Measurements from ENCODE around the gene PPP1R13B. TPM values are rescaled to one million over a fixed set of nuclear protein-coding genes. Genes with fewer than 3 reads are reported as not detected.
"Not testable (repeated sequence)": the region's sequence is repeated elsewhere in the genome, so short reads cannot be mapped to it uniquely, and the experiment has no call there.

PPP1R13B gene
- total RNA-seq, 2 experiments from 2014 or later = 8.2 to 18.9 TPM

GRCh38 chr14:103846097-103846496 is 1.3 kb downstream of the PPP1R13B start:
- no peaks in the 10 kb centered on the region for H3K9me2 ChIP-seq (ENCODE audit: insufficient read depth, low read length)
- no peaks in the 10 kb centered on the region; the same call in 1 of the 2 replicates for H3K79me2 ChIP-seq (ENCODE audit: insufficient read depth, low read depth, low read length)
- intact Hi-C loops (cut with micrococcal nuclease; ENCODE audit: unreplicated experiment) = loop anchor here (5.0 kb wide), 1 partner anchor 284 kb away; the partner anchor contains the start of genes BAG5 and COA8
- no peak overlapping the region for H3K27ac ChIP-seq (ENCODE audit: low read depth, low read length, poor library complexity, severe bottlenecking)
- peak overlapping the region; percentile 97 for H3K4me2 ChIP-seq (ENCODE audit: low read length)
- H3K4me1 ChIP-seq (ENCODE audit: insufficient read depth, low read length, poor library complexity, severe bottlenecking) = peaks cover 11% of the 10 kb centered on the region
- TF ChIP-seq, protein P1, sequence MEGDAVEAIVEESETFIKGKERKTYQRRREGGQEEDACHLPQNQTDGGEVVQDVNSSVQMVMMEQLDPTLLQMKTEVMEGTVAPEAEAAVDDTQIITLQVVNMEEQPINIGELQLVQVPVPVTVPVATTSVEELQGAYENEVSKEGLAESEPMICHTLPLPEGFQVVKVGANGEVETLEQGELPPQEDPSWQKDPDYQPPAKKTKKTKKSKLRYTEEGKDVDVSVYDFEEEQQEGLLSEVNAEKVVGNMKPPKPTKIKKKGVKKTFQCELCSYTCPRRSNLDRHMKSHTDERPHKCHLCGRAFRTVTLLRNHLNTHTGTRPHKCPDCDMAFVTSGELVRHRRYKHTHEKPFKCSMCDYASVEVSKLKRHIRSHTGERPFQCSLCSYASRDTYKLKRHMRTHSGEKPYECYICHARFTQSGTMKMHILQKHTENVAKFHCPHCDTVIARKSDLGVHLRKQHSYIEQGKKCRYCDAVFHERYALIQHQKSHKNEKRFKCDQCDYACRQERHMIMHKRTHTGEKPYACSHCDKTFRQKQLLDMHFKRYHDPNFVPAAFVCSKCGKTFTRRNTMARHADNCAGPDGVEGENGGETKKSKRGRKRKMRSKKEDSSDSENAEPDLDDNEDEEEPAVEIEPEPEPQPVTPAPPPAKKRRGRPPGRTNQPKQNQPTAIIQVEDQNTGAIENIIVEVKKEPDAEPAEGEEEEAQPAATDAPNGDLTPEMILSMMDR (conservative IDR thresholded peaks at IDR 0.05; ENCODE audit: low read length) = no peak
- TF ChIP-seq EZH2phosphoT487 (IDR thresholded peaks at IDR 0.05; ENCODE audit: borderline replicate concordance, low read depth, low read length) = no peak
- DNase-seq (ENCODE audit: low spot score) = no peak
- peak overlapping the region; percentile 80 for H3K4me3 ChIP-seq (ENCODE audit: low read depth, low read length, poor library complexity, severe bottlenecking)
- CTCF ChIA-PET (ENCODE audit: unreplicated experiment) = no interaction called here
- POLR2A ChIA-PET = interaction anchor here (1.3 kb wide), 1 partner anchor 20 kb away, joined by 3 read pairs; no protein-coding TSS in a partner anchor
- H2AFZ ChIP-seq (ENCODE audit: low read length) = no peak overlapping the region; the same call in 1 of the 2 replicates
- no peaks in the 10 kb centered on the region for H3K36me3 ChIP-seq (ENCODE audit: insufficient read depth, low read length)
- H4K20me1 ChIP-seq (ENCODE audit: insufficient read depth, low read length) = no peaks in the 10 kb centered on the region; the same call in 1 of the 2 replicates
- BruUV-seq (replicated peaks) = no TSS peak
- no peaks in the 10 kb centered on the region for H3K9me3 ChIP-seq (ENCODE audit: low read length)

DNA sequence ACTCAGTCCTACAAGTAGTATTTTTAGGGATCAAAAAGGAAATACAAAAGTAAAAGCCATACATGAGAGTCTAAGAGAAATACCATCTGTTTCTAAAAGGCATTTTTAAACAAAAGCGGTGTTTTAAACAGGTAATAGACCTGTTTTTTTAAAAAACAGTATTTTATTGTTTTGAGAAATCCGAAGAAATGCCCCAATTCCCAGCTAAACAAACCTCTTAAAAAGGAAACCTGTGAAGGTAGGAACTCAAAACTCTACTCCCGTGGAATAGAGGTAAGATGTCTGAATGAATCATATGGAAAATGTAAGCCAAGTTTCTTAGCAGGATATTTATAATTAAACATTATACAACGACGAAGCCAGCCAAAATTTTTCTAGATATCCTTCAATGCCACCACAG is 2.0 kb downstream of the PPP1R13B start:
- ChIA-PET POLR2A (interaction anchor here (1.3 kb wide), 1 partner anchor 21 kb away, joined by 3 read pairs; no protein-coding TSS in a partner anchor), CTCF (ENCODE audit: unreplicated experiment) (no interaction called here)
- Histone ChIP-seq H4K20me1 (ENCODE audit: insufficient read depth, low read length) (no peaks in the 10 kb centered on the region; the same call in 1 of the 2 replicates), H3K4me2 (ENCODE audit: low read length) (no peak overlapping the region), H3K9me2 (ENCODE audit: insufficient read depth, low read length) (no peaks in the 10 kb centered on the region), H3K79me2 (ENCODE audit: insufficient read depth, low read depth, low read length) (no peaks in the 10 kb centered on the region; the same call in 1 of the 2 replicates), H3K27ac (ENCODE audit: low read depth, low read length, poor library complexity, severe bottlenecking) (no peak overlapping the region), H2AFZ (ENCODE audit: low read length) (no peak overlapping the region), H3K36me3 (ENCODE audit: insufficient read depth, low read length) (no peaks in the 10 kb centered on the region), H3K9me3 (ENCODE audit: low read length) (no peaks in the 10 kb centered on the region), H3K4me3 (ENCODE audit: low read depth, low read length, poor library complexity, severe bottlenecking) (no peak overlapping the region), H3K4me1 (ENCODE audit: insufficient read depth, low read length, poor library complexity, severe bottlenecking) (peaks cover 11% of the 10 kb centered on the region)
- no peak for DNase-seq (ENCODE audit: low spot score)
- TF ChIP-seq, protein P1 (conservative IDR thresholded peaks at IDR 0.05; ENCODE audit: low read length) = no peak
- no peak for TF ChIP-seq EZH2phosphoT487 (IDR thresholded peaks at IDR 0.05; ENCODE audit: borderline replicate concordance, low read depth, low read length)
- no TSS peak for BruUV-seq (replicated peaks)
- intact Hi-C loops (cut with micrococcal nuclease; ENCODE audit: unreplicated experiment) = loop anchor here (5.0 kb wide), 1 partner anchor 283 kb away; the partner anchor contains the start of genes BAG5 and COA8

- POLR2A ChIA-PET = interaction anchor here (0.6 to 0.7 kb wide), 2 partner anchors 48 to 260 kb away, joined by 3 to 4 read pairs; no protein-coding TSS in a partner anchor
- H3K4me3 ChIP-seq (ENCODE audit: low read depth, low read length, poor library complexity, severe bottlenecking); intact Hi-C loops (cut with micrococcal nuclease; ENCODE audit: unreplicated experiment); H3K4me2 ChIP-seq (ENCODE audit: low read length); H2AFZ ChIP-seq (ENCODE audit: low read length); H3K9me3 ChIP-seq (ENCODE audit: low read length); BruUV-seq (replicated peaks); H4K20me1 ChIP-seq (ENCODE audit: insufficient read depth, low read length); H3K36me3 ChIP-seq (ENCODE audit: insufficient read depth, low read length); H3K79me2 ChIP-seq (ENCODE audit: insufficient read depth, low read depth, low read length); H3K4me1 ChIP-seq (ENCODE audit: insufficient read depth, low read length, poor library complexity, severe bottlenecking); DNase-seq (ENCODE audit: low spot score); H3K9me2 ChIP-seq (ENCODE audit: insufficient read depth, low read length); CTCF ChIA-PET (ENCODE audit: unreplicated experiment); H3K27ac ChIP-seq (ENCODE audit: low read depth, low read length, poor library complexity, severe bottlenecking): not testable (repeated sequence)
These were observed 6.1 kb downstream of the PPP1R13B start for GRCh38 chr14:103841265-103841664.
